Measurements from ENCODE around the gene ZNF692.

Gene ZNF692

GRCh38 chr1:248823517-248824001 is 35.3 kb downstream of the ZNF692 start:
- FAIRE-seq: no peak

GRCh38 chr1:248822148-248823032 is 36.5 kb downstream of the ZNF692 start:
- FAIRE-seq: no peak

- no peak for FAIRE-seq
These were observed 37.2 kb downstream of the ZNF692 start for GRCh38 chr1:248821641-248822040.

GRCh38 chr1:248821101-248821500 is 37.8 kb downstream of the ZNF692 start:
- no peak for FAIRE-seq

GRCh38 chr1:248820041-248820585 is 38.8 kb downstream of the ZNF692 start:
- FAIRE-seq: no peak

- FAIRE-seq: no peak
These were observed 40.1 kb downstream of the ZNF692 start for GRCh38 chr1:248818505-248819374.

- FAIRE-seq: no peak
These were observed 41.8 kb downstream of the ZNF692 start for GRCh38 chr1:248817065-248817464.

GRCh38 chr1:248816042-248816851 is 42.6 kb downstream of the ZNF692 start:
- no peak for FAIRE-seq

GRCh38 chr1:248815407-248816034 is 43.4 kb downstream of the ZNF692 start:
- FAIRE-seq: no peak

- FAIRE-seq: no peak
These were observed 44.5 kb downstream of the ZNF692 start for GRCh38 chr1:248814351-248814750.

- no peak for FAIRE-seq
These were observed 45.3 kb downstream of the ZNF692 start for GRCh38 chr1:248813546-248813945.

GRCh38 chr1:248812736-248813425 is 46.0 kb downstream of the ZNF692 start:
- FAIRE-seq: no peak

GRCh38 chr1:248811514-248812490 is 47.1 kb downstream of the ZNF692 start:
- FAIRE-seq: no peak

- no peak for FAIRE-seq
These were observed 48.0 kb downstream of the ZNF692 start for GRCh38 chr1:248810727-248811513.

GRCh38 chr1:248810000-248810726 is 48.7 kb downstream of the ZNF692 start:
- no peak for FAIRE-seq

GRCh38 chr1:248808876-248809275 is 50.0 kb downstream of the ZNF692 start:
- FAIRE-seq: no peak

GRCh38 chr1:248807067-248807737 is 51.7 kb downstream of the ZNF692 start:
- no peak for FAIRE-seq

GRCh38 chr1:248805876-248806275 is 53.0 kb downstream of the ZNF692 start:
- no peak for FAIRE-seq

Data from TTC549 (cell line).